AG10803 (cell line): Measurements from ENCODE around the gene ANAPC15.
"Not testable (repeated sequence)": the region's sequence is repeated elsewhere in the genome, so short reads cannot be mapped to it uniquely, and the experiment has no call there.

ENCODE experiments used
- DNase-seq: peaks from one replicate; pipeline ENCODE4 v3.0.0; 2010; ENCODE audit warnings: low read depth
- H3K4me3 ChIP-seq: 2 replicates; pipeline ENCODE4 v1.5.1; 2011; ENCODE audit warnings: mild to moderate bottlenecking, low read length, control low read depth
- TF ChIP-seq, protein P1 (sequence below): conservative IDR thresholded peaks from 2 replicates; pipeline ENCODE4 v1.5.1; 2011; ENCODE audit warnings: mild to moderate bottlenecking, low read length, control low read depth, inconsistent platforms

The ANAPC15 gene

DNA sequence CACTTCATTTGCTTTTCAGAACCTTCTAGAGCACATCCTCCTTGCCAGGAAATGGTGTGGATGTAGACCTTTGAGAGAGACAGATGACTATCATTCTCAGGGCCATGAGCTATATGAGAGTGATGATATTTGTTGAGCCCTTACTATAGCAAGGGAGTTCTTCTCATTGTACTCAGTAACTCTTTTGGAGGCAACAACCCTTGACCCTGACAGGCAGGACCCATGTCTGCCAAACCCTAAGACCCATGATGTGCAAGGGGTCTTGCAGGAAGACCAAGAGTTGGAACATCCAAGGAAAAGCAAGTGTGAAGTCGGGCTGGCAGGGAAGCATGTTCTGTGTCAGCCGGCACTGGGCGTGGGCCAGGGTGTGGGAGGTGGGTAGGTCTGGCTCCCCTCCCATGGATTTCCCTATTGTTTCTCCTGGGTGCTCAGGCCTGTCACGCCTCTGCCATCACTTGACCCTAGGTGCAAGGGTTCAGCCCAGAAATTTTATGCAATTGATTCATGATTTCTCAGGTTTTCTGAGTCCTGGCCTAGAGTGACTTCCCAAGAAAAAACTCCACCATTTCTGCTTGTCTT lies 24.3 kb upstream of the ANAPC15 start:
- TF ChIP-seq, protein P1, sequence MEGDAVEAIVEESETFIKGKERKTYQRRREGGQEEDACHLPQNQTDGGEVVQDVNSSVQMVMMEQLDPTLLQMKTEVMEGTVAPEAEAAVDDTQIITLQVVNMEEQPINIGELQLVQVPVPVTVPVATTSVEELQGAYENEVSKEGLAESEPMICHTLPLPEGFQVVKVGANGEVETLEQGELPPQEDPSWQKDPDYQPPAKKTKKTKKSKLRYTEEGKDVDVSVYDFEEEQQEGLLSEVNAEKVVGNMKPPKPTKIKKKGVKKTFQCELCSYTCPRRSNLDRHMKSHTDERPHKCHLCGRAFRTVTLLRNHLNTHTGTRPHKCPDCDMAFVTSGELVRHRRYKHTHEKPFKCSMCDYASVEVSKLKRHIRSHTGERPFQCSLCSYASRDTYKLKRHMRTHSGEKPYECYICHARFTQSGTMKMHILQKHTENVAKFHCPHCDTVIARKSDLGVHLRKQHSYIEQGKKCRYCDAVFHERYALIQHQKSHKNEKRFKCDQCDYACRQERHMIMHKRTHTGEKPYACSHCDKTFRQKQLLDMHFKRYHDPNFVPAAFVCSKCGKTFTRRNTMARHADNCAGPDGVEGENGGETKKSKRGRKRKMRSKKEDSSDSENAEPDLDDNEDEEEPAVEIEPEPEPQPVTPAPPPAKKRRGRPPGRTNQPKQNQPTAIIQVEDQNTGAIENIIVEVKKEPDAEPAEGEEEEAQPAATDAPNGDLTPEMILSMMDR, result no peak
- no peak overlapping the region for H3K4me3 ChIP-seq
- DNase-seq, result no peak

DNA sequence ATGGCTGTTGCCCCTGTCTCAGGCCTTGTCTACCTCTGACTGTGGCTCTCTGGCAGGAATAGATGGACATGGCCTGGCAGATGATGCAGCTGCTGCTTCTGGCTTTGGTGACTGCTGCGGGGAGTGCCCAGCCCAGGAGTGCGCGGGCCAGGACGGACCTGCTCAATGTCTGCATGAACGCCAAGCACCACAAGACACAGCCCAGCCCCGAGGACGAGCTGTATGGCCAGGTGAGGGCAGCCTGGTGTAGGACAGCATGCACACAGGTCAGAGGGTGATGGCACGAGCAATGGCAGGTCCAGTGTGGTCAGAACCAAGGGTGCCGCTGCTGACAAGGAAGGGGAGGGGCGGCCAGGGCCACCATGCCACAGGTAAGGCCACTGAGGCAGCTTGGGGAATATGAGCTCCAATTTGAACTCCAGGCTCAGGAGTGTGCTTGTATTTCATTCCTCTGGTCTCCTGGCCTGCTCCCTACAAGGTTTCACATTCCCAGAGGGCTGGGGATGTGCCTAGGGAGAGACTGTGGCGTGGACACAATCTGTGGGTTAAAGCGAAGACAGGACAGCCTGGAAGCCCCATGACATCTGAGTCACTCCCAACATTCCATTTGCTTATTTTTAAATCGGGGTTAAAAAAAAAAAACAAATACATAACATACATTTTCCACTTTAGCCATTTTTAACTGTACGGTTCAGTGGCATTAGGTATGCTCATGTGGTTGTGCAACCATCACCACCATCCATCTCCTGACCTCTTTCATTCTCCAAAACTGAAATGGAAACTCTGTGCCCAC lies 23.6 kb upstream of the ANAPC15 start:
- no peak for DNase-seq
- TF ChIP-seq, protein P1, result no peak
- no peak overlapping the region for H3K4me3 ChIP-seq

DNA sequence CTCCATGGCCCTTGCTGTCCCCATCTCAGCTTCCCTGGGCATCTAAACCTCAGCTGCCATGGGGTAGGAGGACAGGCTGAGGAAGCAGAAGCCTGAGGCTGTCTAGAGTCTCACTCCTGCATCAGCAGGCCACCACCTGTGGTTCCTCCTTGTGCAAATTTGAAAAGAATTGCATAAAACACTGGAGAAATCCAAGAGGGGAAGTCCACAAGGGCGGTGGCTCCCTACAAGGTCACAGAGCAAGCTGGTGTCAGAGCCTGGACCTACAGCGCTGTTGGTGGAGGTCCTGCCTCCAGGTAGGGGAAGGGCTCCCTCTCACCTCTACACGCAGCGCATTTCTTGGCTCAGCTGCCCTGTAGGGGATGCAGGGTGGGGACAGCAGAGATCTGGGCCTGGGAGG lies 23.0 kb upstream of the ANAPC15 start, which contains the start of gene FOLR3:
Gene FOLR3 (plus strand): TSS at position 253 of the 400 bp plus-strand sequence. CDS start 228 bp downstream, outside the sequence.
- not testable (repeated sequence) for DNase-seq

DNA sequence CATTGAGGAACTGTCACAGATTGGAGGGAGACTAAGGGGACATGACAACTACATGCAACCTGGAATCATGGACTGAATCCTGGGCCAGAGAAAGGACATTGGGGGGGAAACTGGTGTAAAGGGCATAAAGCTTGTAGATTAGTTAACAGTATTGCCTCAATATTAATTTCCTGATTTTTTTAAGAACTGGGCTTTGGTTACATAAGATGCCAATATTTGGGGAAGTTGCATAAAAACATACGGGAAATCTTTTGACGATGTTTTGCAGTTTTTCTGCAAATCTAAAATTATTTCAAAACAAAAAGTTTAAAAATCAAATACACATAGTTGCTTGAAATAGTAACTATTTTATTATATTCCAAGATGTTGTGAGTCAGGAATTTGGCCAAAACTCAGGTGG lies 20.2 kb upstream of the ANAPC15 start:
- no peak for DNase-seq
- TF ChIP-seq, protein P1, result no peak
- H3K4me3 ChIP-seq, result no peak overlapping the region

More for the DNA sequence above, 23.0 kb upstream of the ANAPC15 start, which contains the start of gene FOLR3:
- not testable (repeated sequence) for H3K4me3 ChIP-seq

DNA sequence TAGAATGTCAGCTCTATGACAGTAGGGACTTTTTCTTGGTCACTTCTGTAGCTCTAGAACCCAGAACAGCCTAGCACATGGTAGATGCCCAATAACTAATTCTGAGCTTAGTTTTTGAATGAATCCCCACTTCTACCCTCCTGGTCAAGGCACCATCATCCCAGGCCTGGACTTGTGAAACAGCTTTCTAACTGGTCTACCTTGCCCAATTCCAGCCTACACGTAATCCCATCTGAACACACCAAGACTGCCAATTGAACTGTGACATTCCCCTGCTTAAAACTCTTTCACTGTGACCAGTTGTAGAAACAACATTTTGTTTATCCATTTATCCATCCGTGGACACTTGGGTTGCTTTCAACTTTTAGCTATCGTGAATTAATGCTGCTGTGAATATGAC lies 16.9 kb upstream of the ANAPC15 start:
- DNase-seq, result no peak
- H3K4me3 ChIP-seq, result no peak overlapping the region
- TF ChIP-seq, protein P1, result no peak

DNA sequence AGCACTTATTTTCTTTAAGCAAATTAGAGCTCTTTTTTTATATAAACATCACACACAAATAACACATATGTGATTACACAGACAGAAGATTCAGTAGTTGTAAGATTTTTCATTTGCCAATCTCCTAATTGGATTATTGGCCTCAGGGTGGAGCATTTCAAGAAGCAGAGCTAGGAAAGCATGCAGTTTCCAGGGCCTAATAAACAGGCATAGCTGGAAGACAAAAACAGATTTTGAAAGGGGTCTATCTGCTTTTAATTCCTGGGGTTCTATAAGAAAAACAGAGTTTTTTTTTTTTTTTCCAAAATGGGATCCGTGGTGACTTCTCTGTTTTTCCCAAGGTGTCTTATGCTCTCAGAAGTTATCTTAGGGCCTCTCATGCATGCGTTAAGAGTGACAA lies 15.4 kb upstream of the ANAPC15 start:
- TF ChIP-seq, protein P1, result no peak
- H3K4me3 ChIP-seq, result no peak overlapping the region
- no peak for DNase-seq

DNA sequence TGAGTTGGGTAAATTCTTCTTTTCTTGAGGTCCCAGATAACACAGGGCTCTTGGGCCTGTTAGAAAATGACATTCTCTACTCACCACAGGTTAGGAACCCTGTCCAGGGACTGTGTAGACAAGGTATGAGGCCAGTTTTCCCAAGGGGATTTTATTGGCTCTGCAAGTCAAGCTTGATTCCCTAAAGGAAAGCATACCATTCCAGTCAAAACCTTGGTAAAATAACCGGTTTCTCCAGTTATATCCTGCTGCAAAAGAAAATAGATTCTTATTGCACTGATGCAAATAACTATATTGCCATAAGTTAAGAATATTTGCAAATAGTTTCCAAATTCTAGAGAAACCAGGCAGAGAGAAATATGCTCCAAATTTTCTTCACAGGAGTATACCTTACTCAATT lies 13.5 kb upstream of the ANAPC15 start:
- no peak for DNase-seq
- TF ChIP-seq, protein P1, result no peak
- no peak overlapping the region for H3K4me3 ChIP-seq
